Uterus (tissue), 4 donors: ENCODE measurements around the gene CMTM8. TPM values are rescaled to one million over a fixed set of nuclear protein-coding genes. Genes with fewer than 3 reads are reported as not detected.
A peak's percentile ranks its signal among the peaks of the same experiment; 100 is the strongest.

Experiments used
- DNase-seq, 2 donors: peaks; one replicate each; pipeline ENCODE4 v3.0.0-alpha.2; 2019 to 2020
- H3K27ac ChIP-seq, 2 donors: fragments of 200-600 bp; sonication (generic); 1 replicate in 1 of 2; 2 replicates in 1 of 2; pipeline ENCODE4 v1.5.1; 2016 to 2018
- H3K27me3 ChIP-seq, 2 donors: fragments of 200-600 bp; sonication (generic); one replicate each; pipeline ENCODE4 v1.5.1; 2018 to 2019; ENCODE audit warnings: control low read depth in 1 of 2
- H3K36me3 ChIP-seq, 2 donors: fragments of 200-600 bp; sonication (generic); one replicate each; pipeline ENCODE4 v1.5.1; 2019; ENCODE audit warnings: control low read depth in 1 of 2
- H3K4me1 ChIP-seq, 2 donors: fragments of 200-600 bp; sonication (generic); one replicate each; pipeline ENCODE4 v1.5.1; 2018 to 2019; ENCODE audit warnings: control low read depth in 1 of 2
- H3K4me3 ChIP-seq, 2 donors: fragments of 200-600 bp; sonication (generic); 1 replicate in 1 of 2; 2 replicates in 1 of 2; pipeline ENCODE4 v1.5.1; 2018 to 2019; ENCODE audit warnings: mild to moderate bottlenecking in 1 of 2
- H3K9me3 ChIP-seq, 2 donors: fragments of 200-600 bp; sonication (generic); one replicate each; pipeline ENCODE4 v1.5.1; 2019; ENCODE audit warnings: control low read depth in 1 of 2
- CTCF ChIP-seq, 4 experiments: fragments of 200-600 bp in 2 of 4; fragments of 450-650 bp in 2 of 4; sonication (generic) in 2 of 4; IDR thresholded peaks; one replicate each; pipeline ENCODE4 v1.5.1; 2016 to 2019; ENCODE audit warnings: antibody characterized with exemption in 4 of 4, mild to moderate bottlenecking in 2 of 4, moderate library complexity in 1 of 4
- POLR2A ChIP-seq, 2 donors: fragments of 450-650 bp; IDR thresholded peaks; one replicate each; pipeline ENCODE4 v1.6.1; 2016; ENCODE audit warnings: antibody characterized with exemption in 2 of 2, mild to moderate bottlenecking in 1 of 2, moderate library complexity in 1 of 2
- intact Hi-C: fragments of 100-400 bp; cut with DNase I; formaldehyde crosslinking; loops from one replicate; pipeline ENCODE4 v1.15.1; 2023; ENCODE audit warnings: low total_unique reads
- total RNA-seq, 4 donors: library from RNA; depleted of rRNA in 3 of 4; stranded (reverse); fragments of >200 nt in 3 of 4; gene quantifications; one replicate each; pipeline versions ENCODE4 v1.1.0 to v1.2.4, GENCODE V29; 2014 to 2023
- donor health status: DM: yes; HTN: yes; CAD: no.

The CMTM8 gene
- total RNA-seq, 4 donors from 2014 or later, result 1.5 to 4.7 (median 2.5) TPM

DNA sequence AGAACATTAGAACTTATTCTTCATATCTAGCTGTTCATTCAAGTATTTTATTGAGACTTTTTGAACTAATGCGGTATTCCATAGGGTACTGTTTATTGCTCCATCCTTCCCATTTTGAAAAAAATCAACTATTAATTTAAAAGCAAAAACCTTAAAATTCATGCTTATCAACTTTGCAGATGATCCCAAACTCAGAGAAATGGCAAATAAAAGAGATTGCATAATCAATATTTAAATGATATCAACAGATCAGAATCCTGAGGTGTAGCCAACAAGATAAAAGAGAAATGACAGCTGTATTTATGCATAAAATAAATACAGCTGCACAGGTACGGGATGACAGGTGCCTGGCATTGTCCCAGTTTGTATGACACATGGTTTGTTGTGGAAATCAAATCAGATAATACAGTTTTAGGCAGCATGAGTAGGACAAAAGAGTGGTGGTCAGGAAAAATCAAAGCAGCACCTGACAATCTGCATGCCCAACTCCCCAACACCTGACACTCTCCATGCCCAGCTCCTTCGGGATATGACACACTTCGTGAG lies 42.4 kb upstream of the CMTM8 start:
- H3K27me3 ChIP-seq, result no peaks in the 10 kb centered on the region
- no peak overlapping the region for H3K4me3 ChIP-seq
- no peaks in the 10 kb centered on the region for H3K36me3 ChIP-seq
- no peaks in the 10 kb centered on the region for H3K9me3 ChIP-seq
- intact Hi-C loops, result no loop called here
- DNase-seq, result no peak
- TF ChIP-seq POLR2A (IDR thresholded peaks at IDR 0.05), result no peak
- TF ChIP-seq CTCF (IDR thresholded peaks at IDR 0.05), result no peak
- no peak overlapping the region for H3K27ac ChIP-seq
- H3K4me1 ChIP-seq, result no peaks in the 10 kb centered on the region

DNA sequence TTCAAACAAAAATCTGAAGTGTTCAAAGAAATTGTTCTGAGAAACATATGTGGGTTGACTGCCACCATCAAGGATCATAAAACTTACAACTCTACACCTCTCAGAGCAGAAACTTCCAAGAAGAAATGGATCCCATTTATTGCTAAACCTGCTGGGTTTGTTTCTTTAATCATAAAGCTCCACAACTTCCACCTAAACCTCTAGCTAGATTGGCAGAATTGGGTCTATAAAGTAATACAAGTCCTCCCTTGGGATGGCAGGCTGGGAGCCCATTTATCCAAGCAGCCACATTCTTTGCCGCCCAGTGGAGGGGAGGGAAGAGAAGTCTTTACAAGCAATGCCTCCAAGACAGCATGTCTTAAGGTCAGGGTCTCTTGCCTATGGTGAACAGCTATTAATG lies 40.5 kb upstream of the CMTM8 start:
- TF ChIP-seq POLR2A (IDR thresholded peaks at IDR 0.05) (no peak), CTCF (IDR thresholded peaks at IDR 0.05) (no peak)
- no peaks in the 10 kb centered on the region for H3K4me1 ChIP-seq

GRCh38 chr3:32198714-32199113 lies 39.8 kb upstream of the CMTM8 start:
- intact Hi-C loops, result no loop called here
- no peak overlapping the region for H3K4me3 ChIP-seq
- no peaks in the 10 kb centered on the region for H3K27me3 ChIP-seq
- TF ChIP-seq CTCF (IDR thresholded peaks at IDR 0.05), result no peak
- TF ChIP-seq POLR2A (IDR thresholded peaks at IDR 0.05), result no peak
- H3K9me3 ChIP-seq, result no peaks in the 10 kb centered on the region
- no peak overlapping the region for H3K27ac ChIP-seq
- H3K4me1 ChIP-seq, result no peaks in the 10 kb centered on the region
- no peaks in the 10 kb centered on the region for H3K36me3 ChIP-seq
- DNase-seq, result no peak

More for the DNA sequence above, 40.5 kb upstream of the CMTM8 start:
- DNase-seq, result no peak
- intact Hi-C loops, result no loop called here
- Histone ChIP-seq H3K27ac (no peak overlapping the region), H3K4me3 (no peak overlapping the region), H3K9me3 (no peaks in the 10 kb centered on the region), H3K27me3 (no peaks in the 10 kb centered on the region), H3K36me3 (no peaks in the 10 kb centered on the region)

GRCh38 chr3:32200490-32200889 lies 38.0 kb upstream of the CMTM8 start:
- Histone ChIP-seq H3K9me3 (no peaks in the 10 kb centered on the region), H3K4me3 (no peak overlapping the region), H3K27ac (no peak overlapping the region), H3K27me3 (no peaks in the 10 kb centered on the region), H3K36me3 (no peaks in the 10 kb centered on the region), H3K4me1 (no peaks in the 10 kb centered on the region)
- intact Hi-C loops, result no loop called here
- TF ChIP-seq CTCF (IDR thresholded peaks at IDR 0.05) (no peak), POLR2A (IDR thresholded peaks at IDR 0.05) (no peak)
- peak; percentile 44 to 68 for DNase-seq

- intact Hi-C loops, result no loop called here
These were observed 37.3 kb upstream of the CMTM8 start for GRCh38 chr3:32200992-32201758.

More at GRCh38 chr3:32200992-32201758, 37.3 kb upstream of the CMTM8 start:
- no peaks in the 10 kb centered on the region for H3K4me1 ChIP-seq
- H3K27ac ChIP-seq, result no peak overlapping the region
- DNase-seq, result no peak
- no peaks in the 10 kb centered on the region for H3K9me3 ChIP-seq
- no peak overlapping the region for H3K4me3 ChIP-seq
- TF ChIP-seq POLR2A (IDR thresholded peaks at IDR 0.05), result no peak
- no peak for TF ChIP-seq CTCF (IDR thresholded peaks at IDR 0.05)
- no peaks in the 10 kb centered on the region for H3K36me3 ChIP-seq
- H3K27me3 ChIP-seq, result no peaks in the 10 kb centered on the region
